ENCODE data around the gene CTSA. TPM values are rescaled to one million over a fixed set of nuclear protein-coding genes. Genes with fewer than 3 reads are reported as not detected.

CTSA gene
- 49.0 and 51.9 TPM in 2 replicates for total RNA-seq

GRCh38 chr20:45890985-45891983 is at the start of gene CTSA, which contains the start of gene NEURL2:
TSS of gene CTSA (plus strand) at chr20:45891335. CDS start at chr20:45891569, 234 bp downstream.
TSS of gene NEURL2 (minus strand) at chr20:45891208. CDS start at chr20:45890991, 217 bp downstream.
- intact Hi-C loops (cut with micrococcal nuclease), result loop anchor here (1.0 to 10.0 kb wide), 4 partner anchors 20 to 84 kb away; partner anchors contain the start of genes ACOT8, PCIF1, ZNF335 and ZSWIM3
- Mint-ChIP-seq H3K9me3 (no peaks in the 10 kb centered on the region), H3K27ac (peak within 1 kb of the TSS; percentile 84), H3K36me3 (ENCODE audit: low read depth) (peaks cover 10% of the 10 kb centered on the region), H3K4me1 (ENCODE audit: low read depth) (peaks cover 25% of the 10 kb centered on the region), H3K27me3 (ENCODE audit: low read depth) (no peaks in the 10 kb centered on the region), H3K4me3 (ENCODE audit: low read depth) (peak within 1 kb of the TSS; percentile 87)
- peak; percentile 78 for DNase-seq (ENCODE audit: low spot score)

GRCh38 chr20:45841407-45842129 is 49.6 kb upstream of the CTSA start:
- Mint-ChIP-seq H3K27me3 (ENCODE audit: low read depth) (no peaks in the 10 kb centered on the region), H3K4me1 (ENCODE audit: low read depth) (no peaks in the 10 kb centered on the region), H3K9me3 (no peaks in the 10 kb centered on the region), H3K36me3 (ENCODE audit: low read depth) (peaks cover 25% of the 10 kb centered on the region), H3K27ac (no peak overlapping the region), H3K4me3 (ENCODE audit: low read depth) (no peak overlapping the region)
- intact Hi-C loops (cut with micrococcal nuclease), result no loop called here
- no peak for DNase-seq (ENCODE audit: low spot score)

- no peaks in the 10 kb centered on the region for H3K4me1 Mint-ChIP-seq (ENCODE audit: low read depth)
- H3K36me3 Mint-ChIP-seq (ENCODE audit: low read depth), result peaks cover 26% of the 10 kb centered on the region
- H3K27me3 Mint-ChIP-seq (ENCODE audit: low read depth), result no peaks in the 10 kb centered on the region
- no peaks in the 10 kb centered on the region for H3K9me3 Mint-ChIP-seq
- H3K4me3 Mint-ChIP-seq (ENCODE audit: low read depth), result no peak overlapping the region
- intact Hi-C loops (cut with micrococcal nuclease), result no loop called here
- DNase-seq (ENCODE audit: low spot score), result no peak
- no peak overlapping the region for H3K27ac Mint-ChIP-seq
Observed at GRCh38 chr20:45842169-45842812, 48.8 kb upstream of the CTSA start.

GRCh38 chr20:45843506-45843905 is 47.6 kb upstream of the CTSA start:
- Mint-ChIP-seq H3K4me3 (ENCODE audit: low read depth) (no peak overlapping the region), H3K4me1 (ENCODE audit: low read depth) (no peaks in the 10 kb centered on the region), H3K9me3 (no peaks in the 10 kb centered on the region), H3K27me3 (ENCODE audit: low read depth) (no peaks in the 10 kb centered on the region), H3K27ac (no peak overlapping the region), H3K36me3 (ENCODE audit: low read depth) (peaks cover 33% of the 10 kb centered on the region)
- DNase-seq (ENCODE audit: low spot score), result no peak
- intact Hi-C loops (cut with micrococcal nuclease), result no loop called here

GRCh38 chr20:45845452-45845851 is 45.7 kb upstream of the CTSA start:
- H3K27me3 Mint-ChIP-seq (ENCODE audit: low read depth), result no peaks in the 10 kb centered on the region
- no peaks in the 10 kb centered on the region for H3K9me3 Mint-ChIP-seq
- no peaks in the 10 kb centered on the region for H3K4me1 Mint-ChIP-seq (ENCODE audit: low read depth)
- H3K27ac Mint-ChIP-seq, result no peak overlapping the region
- intact Hi-C loops (cut with micrococcal nuclease), result no loop called here
- DNase-seq (ENCODE audit: low spot score), result no peak
- H3K36me3 Mint-ChIP-seq (ENCODE audit: low read depth), result peaks cover 43% of the 10 kb centered on the region
- no peak overlapping the region for H3K4me3 Mint-ChIP-seq (ENCODE audit: low read depth)

- H3K27me3 Mint-ChIP-seq (ENCODE audit: low read depth), result no peaks in the 10 kb centered on the region
- no peak overlapping the region for H3K4me3 Mint-ChIP-seq (ENCODE audit: low read depth)
- no peak for DNase-seq (ENCODE audit: low spot score)
- no peaks in the 10 kb centered on the region for H3K9me3 Mint-ChIP-seq
- H3K36me3 Mint-ChIP-seq (ENCODE audit: low read depth), result peaks cover 51% of the 10 kb centered on the region
- no peak overlapping the region for H3K27ac Mint-ChIP-seq
- no peaks in the 10 kb centered on the region for H3K4me1 Mint-ChIP-seq (ENCODE audit: low read depth)
- intact Hi-C loops (cut with micrococcal nuclease), result no loop called here
Observed at GRCh38 chr20:45848421-45848820, 42.7 kb upstream of the CTSA start.

GRCh38 chr20:45848969-45849582 is 42.1 kb upstream of the CTSA start:
- H3K36me3 Mint-ChIP-seq (ENCODE audit: low read depth), result peaks cover 52% of the 10 kb centered on the region
- intact Hi-C loops (cut with micrococcal nuclease), result no loop called here

GRCh38 chr20:45850238-45850637 is 40.9 kb upstream of the CTSA start:
- intact Hi-C loops (cut with micrococcal nuclease), result no loop called here
- no peaks in the 10 kb centered on the region for H3K9me3 Mint-ChIP-seq
- H3K27me3 Mint-ChIP-seq (ENCODE audit: low read depth), result no peaks in the 10 kb centered on the region
- H3K4me3 Mint-ChIP-seq (ENCODE audit: low read depth), result no peak overlapping the region
- DNase-seq (ENCODE audit: low spot score), result no peak
- H3K36me3 Mint-ChIP-seq (ENCODE audit: low read depth), result peaks cover 55% of the 10 kb centered on the region
- H3K27ac Mint-ChIP-seq, result no peak overlapping the region
- H3K4me1 Mint-ChIP-seq (ENCODE audit: low read depth), result peaks cover 2% of the 10 kb centered on the region

More at GRCh38 chr20:45848969-45849582, 42.1 kb upstream of the CTSA start:
- H3K27ac Mint-ChIP-seq, result no peak overlapping the region
- no peaks in the 10 kb centered on the region for H3K27me3 Mint-ChIP-seq (ENCODE audit: low read depth)
- H3K9me3 Mint-ChIP-seq, result no peaks in the 10 kb centered on the region
- DNase-seq (ENCODE audit: low spot score), result no peak
- H3K4me3 Mint-ChIP-seq (ENCODE audit: low read depth), result no peak overlapping the region
- no peaks in the 10 kb centered on the region for H3K4me1 Mint-ChIP-seq (ENCODE audit: low read depth)

- H3K4me3 Mint-ChIP-seq (ENCODE audit: low read depth), result no peak overlapping the region
- peaks cover 55% of the 10 kb centered on the region for H3K36me3 Mint-ChIP-seq (ENCODE audit: low read depth)
- H3K27ac Mint-ChIP-seq, result no peak overlapping the region
- H3K9me3 Mint-ChIP-seq, result no peaks in the 10 kb centered on the region
- no peak for DNase-seq (ENCODE audit: low spot score)
- intact Hi-C loops (cut with micrococcal nuclease), result no loop called here
- H3K4me1 Mint-ChIP-seq (ENCODE audit: low read depth), result peaks cover 5% of the 10 kb centered on the region
- H3K27me3 Mint-ChIP-seq (ENCODE audit: low read depth), result no peaks in the 10 kb centered on the region
Observed at GRCh38 chr20:45850926-45851325, 40.2 kb upstream of the CTSA start.

GRCh38 chr20:45851501-45851900 is 39.6 kb upstream of the CTSA start:
- Mint-ChIP-seq H3K27ac (no peak overlapping the region), H3K9me3 (no peaks in the 10 kb centered on the region), H3K27me3 (ENCODE audit: low read depth) (no peaks in the 10 kb centered on the region), H3K4me3 (ENCODE audit: low read depth) (no peak overlapping the region), H3K4me1 (ENCODE audit: low read depth) (peaks cover 8% of the 10 kb centered on the region), H3K36me3 (ENCODE audit: low read depth) (peaks cover 50% of the 10 kb centered on the region)
- intact Hi-C loops (cut with micrococcal nuclease), result no loop called here
- no peak for DNase-seq (ENCODE audit: low spot score)

- Mint-ChIP-seq H3K27me3 (ENCODE audit: low read depth) (no peaks in the 10 kb centered on the region), H3K9me3 (no peaks in the 10 kb centered on the region), H3K4me1 (ENCODE audit: low read depth) (peaks cover 9% of the 10 kb centered on the region), H3K36me3 (ENCODE audit: low read depth) (peaks cover 49% of the 10 kb centered on the region), H3K27ac (no peak overlapping the region), H3K4me3 (ENCODE audit: low read depth) (no peak overlapping the region)
- no peak for DNase-seq (ENCODE audit: low spot score)
- intact Hi-C loops (cut with micrococcal nuclease), result no loop called here
Observed at GRCh38 chr20:45852326-45852725, 38.8 kb upstream of the CTSA start.

GRCh38 chr20:45853484-45853883 is 37.7 kb upstream of the CTSA start:
- intact Hi-C loops (cut with micrococcal nuclease), result no loop called here
- peaks cover 43% of the 10 kb centered on the region for H3K36me3 Mint-ChIP-seq (ENCODE audit: low read depth)
- no peak for DNase-seq (ENCODE audit: low spot score)
- no peak overlapping the region for H3K4me3 Mint-ChIP-seq (ENCODE audit: low read depth)
- no peaks in the 10 kb centered on the region for H3K27me3 Mint-ChIP-seq (ENCODE audit: low read depth)
- H3K9me3 Mint-ChIP-seq, result no peaks in the 10 kb centered on the region
- H3K27ac Mint-ChIP-seq, result no peak overlapping the region
- peaks cover 17% of the 10 kb centered on the region for H3K4me1 Mint-ChIP-seq (ENCODE audit: low read depth)

All from activated T-helper 2 cell treated with anti-CD3 and anti-CD28 coated beads, Interferon-gamma antibody, Interleukin-2, Interleukin-4, amounts not matched to agents 10 μg/mL and 5 μg/mL and 100 μg/mL, durations not matched to agents 14 hours and 24 hours and 36 hours (primary cell).